ENCODE results near the gene SERPINE3.
A peak's percentile ranks its signal among the peaks of the same experiment; 100 is the strongest.

The SERPINE3 gene

GRCh38 chr13:51380269-51380668 is 40.8 kb downstream of the SERPINE3 start:
- ATAC-seq: peak; percentile 55; the same call in 2 of the 3 replicates
- TF ChIP-seq ZNF565 (CRISPR knock-in tag; conservative IDR thresholded peaks at IDR 0.05; ENCODE audit: low read depth) (no peak), CSRNP3 (CRISPR knock-in tag; IDR thresholded peaks at IDR 0.05) (no peak), SNAI2 (CRISPR knock-in tag; IDR thresholded peaks at IDR 0.05) (no peak), ESRRG (CRISPR knock-in tag; IDR thresholded peaks at IDR 0.05) (no peak), ZNF8 (CRISPR knock-in tag; IDR thresholded peaks at IDR 0.05) (no peak), ISL1 (CRISPR knock-in tag; IDR thresholded peaks at IDR 0.05) (no peak), ZFP3 (CRISPR knock-in tag; IDR thresholded peaks at IDR 0.05) (no peak)
- TF ChIP-seq, protein P1, sequence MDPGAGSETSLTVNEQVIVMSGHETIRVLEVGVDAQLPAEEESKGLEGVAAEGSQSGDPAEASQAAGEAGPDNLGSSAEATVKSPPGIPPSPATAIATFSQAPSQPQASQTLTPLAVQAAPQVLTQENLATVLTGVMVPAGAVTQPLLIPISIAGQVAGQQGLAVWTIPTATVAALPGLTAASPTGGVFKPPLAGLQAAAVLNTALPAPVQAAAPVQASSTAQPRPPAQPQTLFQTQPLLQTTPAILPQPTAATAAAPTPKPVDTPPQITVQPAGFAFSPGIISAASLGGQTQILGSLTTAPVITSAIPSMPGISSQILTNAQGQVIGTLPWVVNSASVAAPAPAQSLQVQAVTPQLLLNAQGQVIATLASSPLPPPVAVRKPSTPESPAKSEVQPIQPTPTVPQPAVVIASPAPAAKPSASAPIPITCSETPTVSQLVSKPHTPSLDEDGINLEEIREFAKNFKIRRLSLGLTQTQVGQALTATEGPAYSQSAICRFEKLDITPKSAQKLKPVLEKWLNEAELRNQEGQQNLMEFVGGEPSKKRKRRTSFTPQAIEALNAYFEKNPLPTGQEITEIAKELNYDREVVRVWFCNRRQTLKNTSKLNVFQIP (CRISPR knock-in tag; IDR thresholded peaks at IDR 0.05; ENCODE audit: borderline replicate concordance, low read depth): no peak
- TF ChIP-seq, protein P2, sequence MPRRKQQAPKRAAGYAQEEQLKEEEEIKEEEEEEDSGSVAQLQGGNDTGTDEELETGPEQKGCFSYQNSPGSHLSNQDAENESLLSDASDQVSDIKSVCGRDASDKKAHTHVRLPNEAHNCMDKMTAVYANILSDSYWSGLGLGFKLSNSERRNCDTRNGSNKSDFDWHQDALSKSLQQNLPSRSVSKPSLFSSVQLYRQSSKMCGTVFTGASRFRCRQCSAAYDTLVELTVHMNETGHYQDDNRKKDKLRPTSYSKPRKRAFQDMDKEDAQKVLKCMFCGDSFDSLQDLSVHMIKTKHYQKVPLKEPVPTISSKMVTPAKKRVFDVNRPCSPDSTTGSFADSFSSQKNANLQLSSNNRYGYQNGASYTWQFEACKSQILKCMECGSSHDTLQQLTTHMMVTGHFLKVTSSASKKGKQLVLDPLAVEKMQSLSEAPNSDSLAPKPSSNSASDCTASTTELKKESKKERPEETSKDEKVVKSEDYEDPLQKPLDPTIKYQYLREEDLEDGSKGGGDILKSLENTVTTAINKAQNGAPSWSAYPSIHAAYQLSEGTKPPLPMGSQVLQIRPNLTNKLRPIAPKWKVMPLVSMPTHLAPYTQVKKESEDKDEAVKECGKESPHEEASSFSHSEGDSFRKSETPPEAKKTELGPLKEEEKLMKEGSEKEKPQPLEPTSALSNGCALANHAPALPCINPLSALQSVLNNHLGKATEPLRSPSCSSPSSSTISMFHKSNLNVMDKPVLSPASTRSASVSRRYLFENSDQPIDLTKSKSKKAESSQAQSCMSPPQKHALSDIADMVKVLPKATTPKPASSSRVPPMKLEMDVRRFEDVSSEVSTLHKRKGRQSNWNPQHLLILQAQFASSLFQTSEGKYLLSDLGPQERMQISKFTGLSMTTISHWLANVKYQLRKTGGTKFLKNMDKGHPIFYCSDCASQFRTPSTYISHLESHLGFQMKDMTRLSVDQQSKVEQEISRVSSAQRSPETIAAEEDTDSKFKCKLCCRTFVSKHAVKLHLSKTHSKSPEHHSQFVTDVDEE (CRISPR knock-in tag; IDR thresholded peaks at IDR 0.05): no peak

DNA sequence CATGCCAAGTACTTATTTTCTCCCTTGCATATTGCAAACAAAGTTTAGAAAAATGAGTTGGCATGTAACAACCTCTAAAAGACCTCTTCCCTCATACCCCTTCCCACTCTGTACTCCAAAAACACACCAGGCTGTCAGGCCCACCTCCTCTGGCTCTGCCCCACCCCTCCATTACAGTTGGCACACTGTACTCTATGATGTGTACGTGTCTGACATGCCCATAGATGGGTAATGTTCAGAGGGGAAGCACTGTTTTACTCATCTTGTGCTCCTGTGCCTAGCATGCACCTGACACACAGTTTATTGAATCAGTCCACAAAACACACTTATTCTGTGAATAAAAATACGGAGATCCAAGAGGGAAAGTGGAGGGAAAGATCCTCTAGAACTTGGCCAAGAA is 45.6 kb downstream of the SERPINE3 start:
- TF ChIP-seq RARB (CRISPR knock-in tag; IDR thresholded peaks at IDR 0.05): no peak
- no peak for TF ChIP-seq ZFP3 (CRISPR knock-in tag; IDR thresholded peaks at IDR 0.05)
- TF ChIP-seq, protein P1 (CRISPR knock-in tag; IDR thresholded peaks at IDR 0.05; ENCODE audit: borderline replicate concordance, low read depth): no peak
- TF ChIP-seq TOX (CRISPR knock-in tag; IDR thresholded peaks at IDR 0.05; ENCODE audit: borderline replicate concordance): no peak
- no peak for TF ChIP-seq ZNF70 (CRISPR knock-in tag; IDR thresholded peaks at IDR 0.05)
- no peak for TF ChIP-seq CSDC2 (CRISPR knock-in tag; IDR thresholded peaks at IDR 0.05)
- TF ChIP-seq PPARA (CRISPR knock-in tag; IDR thresholded peaks at IDR 0.05; ENCODE audit: borderline replicate concordance): no peak
- TF ChIP-seq, protein P2 (CRISPR knock-in tag; IDR thresholded peaks at IDR 0.05): no peak
- no peak for TF ChIP-seq ZFP30 (CRISPR knock-in tag; IDR thresholded peaks at IDR 0.05)
- no peak for TF ChIP-seq TCF4 (CRISPR knock-in tag; IDR thresholded peaks at IDR 0.05; ENCODE audit: borderline replicate concordance)
- TF ChIP-seq ZNF565 (CRISPR knock-in tag; conservative IDR thresholded peaks at IDR 0.05; ENCODE audit: low read depth): no peak
- TF ChIP-seq CSRNP3 (CRISPR knock-in tag; IDR thresholded peaks at IDR 0.05): no peak
- TF ChIP-seq CREB5 (CRISPR knock-in tag; IDR thresholded peaks at IDR 0.05; ENCODE audit: low read depth): no peak
- TF ChIP-seq BACH2 (CRISPR knock-in tag; IDR thresholded peaks at IDR 0.05; ENCODE audit: borderline replicate concordance): no peak
- TF ChIP-seq ESRRG (CRISPR knock-in tag; IDR thresholded peaks at IDR 0.05): no peak
- TF ChIP-seq, protein P3, sequence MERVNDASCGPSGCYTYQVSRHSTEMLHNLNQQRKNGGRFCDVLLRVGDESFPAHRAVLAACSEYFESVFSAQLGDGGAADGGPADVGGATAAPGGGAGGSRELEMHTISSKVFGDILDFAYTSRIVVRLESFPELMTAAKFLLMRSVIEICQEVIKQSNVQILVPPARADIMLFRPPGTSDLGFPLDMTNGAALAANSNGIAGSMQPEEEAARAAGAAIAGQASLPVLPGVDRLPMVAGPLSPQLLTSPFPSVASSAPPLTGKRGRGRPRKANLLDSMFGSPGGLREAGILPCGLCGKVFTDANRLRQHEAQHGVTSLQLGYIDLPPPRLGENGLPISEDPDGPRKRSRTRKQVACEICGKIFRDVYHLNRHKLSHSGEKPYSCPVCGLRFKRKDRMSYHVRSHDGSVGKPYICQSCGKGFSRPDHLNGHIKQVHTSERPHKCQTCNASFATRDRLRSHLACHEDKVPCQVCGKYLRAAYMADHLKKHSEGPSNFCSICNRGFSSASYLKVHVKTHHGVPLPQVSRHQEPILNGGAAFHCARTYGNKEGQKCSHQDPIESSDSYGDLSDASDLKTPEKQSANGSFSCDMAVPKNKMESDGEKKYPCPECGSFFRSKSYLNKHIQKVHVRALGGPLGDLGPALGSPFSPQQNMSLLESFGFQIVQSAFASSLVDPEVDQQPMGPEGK (CRISPR knock-in tag; IDR thresholded peaks at IDR 0.05; ENCODE audit: borderline replicate concordance): no peak
- no peak for TF ChIP-seq ZNF8 (CRISPR knock-in tag; IDR thresholded peaks at IDR 0.05)
- no peak for TF ChIP-seq GLIS3 (CRISPR knock-in tag; IDR thresholded peaks at IDR 0.05)
- TF ChIP-seq ISL1 (CRISPR knock-in tag; IDR thresholded peaks at IDR 0.05): no peak
- ATAC-seq: no peak

Data from SK-N-SH treated with all-trans-retinoic acid at 6 μM for 48 hours (cell line).